GM12801 (cell line): ENCODE measurements around the gene TBXAS1.

Source experiments
- CTCF ChIP-seq: IDR thresholded peaks from one replicate; pipeline ENCODE4 v1.5.1; 2011; ENCODE audit warnings: control low read depth; ENCODE audit not compliant: insufficient read length; ENCODE audit errors: extremely low read depth

The TBXAS1 gene

GRCh38 chr7:139918480-139918879 is 89.4 kb downstream of the TBXAS1 start:
- no peak for TF ChIP-seq CTCF

DNA sequence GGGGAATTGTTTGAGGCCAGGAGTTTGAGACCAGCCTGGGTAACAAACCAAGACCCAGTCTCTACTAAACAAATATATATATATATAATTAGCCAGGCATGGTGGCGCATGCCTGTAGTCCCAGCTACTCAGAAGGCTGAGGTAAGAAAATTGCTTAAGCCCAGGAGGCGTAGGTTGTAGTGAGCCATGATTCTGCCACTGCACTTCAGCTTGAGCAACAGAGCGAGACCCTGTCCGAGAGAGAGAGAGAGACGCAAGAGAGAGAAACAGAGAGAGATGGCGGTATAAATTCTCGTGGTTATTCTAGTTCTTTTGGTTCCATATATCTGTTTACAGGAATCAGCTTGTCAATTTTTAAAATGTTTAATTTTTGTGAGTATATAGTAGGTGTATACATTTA is 94.0 kb downstream of the TBXAS1 start:
- no peak for TF ChIP-seq CTCF

DNA sequence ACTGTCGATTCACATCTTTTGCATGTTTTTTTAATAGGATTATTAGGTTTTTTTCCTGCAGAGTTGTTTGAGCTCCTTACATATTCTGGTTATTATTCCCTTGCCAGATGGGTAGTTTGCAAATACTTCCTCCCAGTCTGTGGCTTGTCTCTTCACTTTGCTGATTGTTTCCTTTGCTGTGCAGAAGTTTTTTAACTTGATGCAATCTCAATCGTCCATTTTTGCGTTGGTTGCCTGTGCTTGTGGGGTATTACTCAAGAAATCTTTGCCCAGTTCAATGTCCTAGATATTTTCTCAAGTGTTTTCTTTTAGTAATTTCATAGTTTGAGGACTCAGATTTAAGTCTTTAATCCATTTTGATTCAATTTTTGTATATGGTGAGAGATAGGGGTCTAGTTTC is 95.4 kb downstream of the TBXAS1 start:
- no peak for TF ChIP-seq CTCF

GRCh38 chr7:139930286-139930965 is 101.4 kb downstream of the TBXAS1 start:
- TF ChIP-seq CTCF = no peak

- no peak for TF ChIP-seq CTCF
Observed at GRCh38 chr7:139931190-139931934, 102.3 kb downstream of the TBXAS1 start.

GRCh38 chr7:139932531-139932930 is 103.5 kb downstream of the TBXAS1 start:
- TF ChIP-seq CTCF = no peak

- TF ChIP-seq CTCF = no peak
Observed at GRCh38 chr7:139936760-139937310, 107.8 kb downstream of the TBXAS1 start.
